ENCODE measurements around the gene KCTD19.

- TF ChIP-seq CTCF (IDR thresholded peaks at IDR 0.05) (no peak), EZH2 (IDR thresholded peaks at IDR 0.05; ENCODE audit: borderline replicate concordance, insufficient read depth, low read depth, low read length, poor library complexity, severe bottlenecking) (no peak)
Measured at GRCh38 chr16:67244387-67245185, 82.0 kb downstream of the KCTD19 start.

Measured in B cell (primary cell).